ENCODE results near the gene CCDC92B.

Gene CCDC92B

DNA sequence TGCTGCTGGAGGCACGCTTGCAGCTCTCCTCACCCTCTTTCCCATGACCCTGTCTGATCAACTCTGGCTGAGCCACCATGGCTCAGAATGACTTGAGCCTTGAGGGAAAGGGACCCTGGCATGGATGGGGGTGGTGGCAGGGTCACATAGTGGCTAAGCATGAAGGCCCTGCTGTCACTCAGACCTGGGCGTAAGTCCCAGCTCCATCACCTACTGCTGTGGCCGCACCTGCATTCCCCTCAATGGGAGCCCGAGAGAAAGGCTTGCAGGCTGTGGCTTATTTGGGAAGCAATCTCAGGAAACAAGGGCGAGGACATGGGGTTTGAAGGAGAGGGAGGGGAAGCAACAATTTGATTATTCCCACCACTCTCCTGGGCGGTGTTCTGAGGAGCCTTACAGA, 29.0 kb upstream of the CCDC92B start:
- no peak for DNase-seq (ENCODE audit: low read depth)

GRCh38 chr17:2777242-2777867, 27.9 kb upstream of the CCDC92B start:
- DNase-seq (ENCODE audit: low read depth): no peak

GRCh38 chr17:2776589-2777241, 27.3 kb upstream of the CCDC92B start:
- DNase-seq (ENCODE audit: low read depth): no peak

DNA sequence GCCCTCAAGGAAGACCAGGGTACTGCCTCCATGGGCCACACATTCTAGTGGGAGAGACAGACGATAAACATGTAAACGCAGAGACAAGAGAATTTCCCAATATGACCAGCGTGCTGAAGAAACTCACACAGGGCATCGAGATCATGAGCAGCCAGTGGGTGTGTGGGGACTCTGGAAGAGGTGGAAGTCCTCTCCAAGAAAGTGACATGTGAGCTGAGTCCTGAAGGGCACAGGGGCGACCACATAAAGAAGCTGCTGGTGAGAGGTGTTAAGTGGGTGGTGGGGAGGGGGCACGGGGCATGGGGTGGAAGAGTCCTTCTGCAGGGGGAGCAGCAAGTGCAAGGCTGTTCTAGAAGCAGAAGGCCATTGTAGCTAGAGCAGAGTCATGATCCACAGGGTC, 25.8 kb upstream of the CCDC92B start:
- no peak for DNase-seq (ENCODE audit: low read depth)

- no peak for DNase-seq (ENCODE audit: low read depth)
Observed at GRCh38 chr17:2770129-2770528, 20.7 kb upstream of the CCDC92B start.

DNA sequence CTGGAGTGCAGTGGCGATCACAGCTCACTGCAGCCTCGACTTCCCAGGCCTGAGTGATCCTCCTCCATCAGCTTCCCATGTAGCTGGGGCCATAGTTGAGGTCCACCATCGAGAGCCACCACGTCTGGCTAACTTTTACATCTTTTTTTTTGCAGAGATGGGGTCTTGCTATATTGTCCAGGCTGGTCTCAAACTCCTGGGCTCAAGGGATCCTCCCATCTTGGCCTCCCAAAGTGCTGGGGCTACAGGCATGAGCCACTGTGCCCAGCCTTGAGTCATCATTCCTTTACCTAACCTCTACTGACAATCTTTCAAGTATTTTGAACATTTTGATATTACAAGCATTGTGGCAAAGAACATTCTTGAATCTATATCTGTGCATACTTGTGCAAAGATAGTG, 9.4 kb upstream of the CCDC92B start:
- no peak for DNase-seq (ENCODE audit: low read depth)

- no peak for DNase-seq (ENCODE audit: low read depth)
Observed at GRCh38 chr17:2755891-2756724, 6.7 kb upstream of the CCDC92B start.

DNA sequence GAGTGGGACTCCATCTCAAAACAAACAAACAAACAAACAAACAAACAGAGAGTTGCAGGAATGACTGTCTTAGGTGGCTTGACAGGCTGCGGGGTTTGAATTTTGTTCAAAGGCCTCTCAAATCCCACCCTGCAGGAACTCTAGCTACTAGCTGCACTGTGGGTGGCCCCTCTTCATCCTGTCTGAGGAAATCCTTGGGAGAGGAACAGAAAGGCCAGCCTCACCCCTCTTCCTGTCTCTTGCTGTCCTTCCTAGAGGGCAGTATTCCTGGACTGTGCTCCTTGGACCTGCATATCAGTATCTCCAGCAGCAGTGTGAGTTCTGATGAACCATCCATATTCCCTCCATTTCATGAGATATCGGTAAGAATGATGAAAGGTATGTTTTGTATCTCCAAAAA, 2.0 kb upstream of the CCDC92B start:
- no peak for DNase-seq (ENCODE audit: low read depth)

- DNase-seq (ENCODE audit: low read depth): no peak
Observed at GRCh38 chr17:2750721-2751120, 1.3 kb upstream of the CCDC92B start.

DNA sequence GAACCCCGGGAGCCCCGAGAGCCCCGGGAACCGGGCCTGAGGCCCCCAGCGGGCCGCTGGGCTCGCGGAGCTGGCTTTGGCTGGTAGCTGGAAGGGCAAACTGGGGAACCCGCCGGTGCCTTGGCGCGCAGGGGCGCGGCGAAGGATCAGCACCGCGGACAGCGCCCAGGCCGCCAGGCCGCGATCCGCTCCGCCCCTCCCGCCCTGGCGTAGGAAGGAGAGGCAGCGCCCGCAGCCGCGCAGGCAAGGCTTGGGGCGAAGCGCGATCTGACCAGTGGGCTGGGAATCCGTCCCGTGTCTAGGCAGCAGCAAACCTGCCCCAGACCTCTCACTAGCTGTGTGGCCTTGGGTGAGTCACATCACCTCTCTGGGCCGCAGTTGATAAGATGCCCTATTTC, 331 bp upstream of the CCDC92B start:
- DNase-seq (ENCODE audit: low read depth): peak; percentile 41

DNA sequence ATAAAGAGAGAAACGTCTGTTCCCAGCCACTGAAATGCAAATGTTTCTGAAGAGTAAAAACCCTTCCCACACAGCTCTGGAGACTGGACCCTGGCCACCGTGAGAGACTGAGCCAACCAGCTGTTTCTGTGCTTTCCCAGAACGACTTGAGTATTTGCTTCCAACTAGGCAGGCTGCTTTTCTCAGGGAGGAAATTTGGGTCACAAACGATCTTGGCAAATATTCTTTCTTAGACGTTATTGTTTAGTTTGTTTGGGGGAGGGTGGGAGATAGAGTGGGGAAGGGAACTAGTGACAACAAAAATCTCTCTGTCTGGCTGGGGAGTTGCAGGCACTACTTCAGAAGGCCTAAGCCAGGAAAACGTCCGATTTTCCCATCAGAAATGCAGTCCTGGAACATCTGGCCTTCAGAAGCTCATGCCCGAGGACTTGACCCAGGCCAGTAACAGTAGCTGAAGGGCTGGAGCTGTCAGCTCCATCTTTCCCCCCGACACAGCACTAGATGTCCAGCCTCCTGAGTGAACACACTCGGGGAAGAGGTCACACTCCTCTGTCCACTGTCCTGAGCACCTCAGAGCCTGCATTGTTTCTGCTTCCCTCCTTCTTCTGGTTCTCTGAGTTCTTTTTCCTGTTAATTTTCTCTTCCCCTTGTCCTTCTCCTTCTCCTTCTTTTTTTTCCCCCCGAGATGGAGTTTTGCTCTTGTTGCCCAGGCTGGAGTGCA, 4.0 kb downstream of the CCDC92B start:
- DNase-seq (ENCODE audit: low read depth): no peak

DNA sequence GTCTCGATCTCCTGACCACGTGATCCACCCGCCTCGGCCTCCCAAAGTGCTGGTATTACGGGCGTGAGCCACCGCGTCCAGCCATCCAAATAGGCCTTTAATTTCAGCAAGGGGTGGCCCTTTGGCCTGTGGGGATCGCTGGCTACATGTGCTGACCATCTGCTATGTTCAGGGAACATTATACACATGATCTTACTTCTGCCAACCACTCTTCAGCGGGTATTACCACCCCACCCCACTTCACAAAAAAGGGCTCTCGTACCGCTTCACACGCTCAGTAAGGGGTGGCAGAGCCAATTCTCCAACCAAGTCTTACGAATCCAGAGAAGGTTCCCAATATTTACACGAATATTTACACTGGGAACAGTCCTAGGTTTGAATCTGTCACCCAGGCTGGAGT, 11.8 kb downstream of the CCDC92B start:
- DNase-seq (ENCODE audit: low read depth): no peak

- DNase-seq (ENCODE audit: low read depth): no peak
Observed at GRCh38 chr17:2736956-2737355, 12.5 kb downstream of the CCDC92B start.

DNA sequence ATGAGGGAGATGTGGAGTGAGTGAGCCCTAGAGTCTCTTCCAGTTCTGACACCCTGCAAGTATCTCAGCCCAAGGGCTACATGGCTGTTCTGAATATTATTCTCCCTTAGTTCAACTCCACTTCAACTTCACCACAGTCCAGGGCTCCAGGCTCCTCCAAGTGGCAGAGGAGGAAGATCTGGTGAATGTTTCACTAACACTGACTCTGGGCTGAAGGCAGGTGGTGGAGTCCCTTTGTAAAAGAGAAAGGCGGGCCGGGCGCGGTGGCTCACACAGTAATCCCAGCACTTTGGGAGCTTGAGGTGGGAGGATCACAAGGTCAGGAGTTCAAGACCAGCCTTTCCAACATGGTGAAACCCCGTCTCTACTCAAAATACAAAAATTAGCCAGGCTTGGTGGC, 13.6 kb downstream of the CCDC92B start:
- no peak for DNase-seq (ENCODE audit: low read depth)

- no peak for DNase-seq (ENCODE audit: low read depth)
Observed at GRCh38 chr17:2734939-2735338, 14.5 kb downstream of the CCDC92B start.

DNA sequence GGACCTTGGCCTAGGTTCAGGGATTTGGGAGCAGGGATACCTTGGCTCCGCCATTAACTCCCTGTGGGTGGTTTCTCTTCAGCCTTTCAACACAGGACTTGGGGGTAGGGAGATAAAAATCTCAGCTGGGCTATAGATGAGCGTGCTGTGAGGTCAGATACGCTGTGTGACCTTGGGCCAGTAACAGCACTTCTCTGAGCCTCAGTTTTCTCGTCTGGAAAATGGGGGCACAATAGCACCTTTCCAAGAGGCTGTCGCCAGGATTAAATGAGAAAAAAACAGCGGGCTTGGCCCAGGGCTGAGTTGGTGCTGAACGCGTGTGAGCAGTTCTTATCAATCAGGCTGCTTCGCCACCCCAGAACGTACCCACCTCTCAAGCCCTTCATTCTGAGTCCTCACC, 17.6 kb downstream of the CCDC92B start:
- no peak for DNase-seq (ENCODE audit: low read depth)

DNA sequence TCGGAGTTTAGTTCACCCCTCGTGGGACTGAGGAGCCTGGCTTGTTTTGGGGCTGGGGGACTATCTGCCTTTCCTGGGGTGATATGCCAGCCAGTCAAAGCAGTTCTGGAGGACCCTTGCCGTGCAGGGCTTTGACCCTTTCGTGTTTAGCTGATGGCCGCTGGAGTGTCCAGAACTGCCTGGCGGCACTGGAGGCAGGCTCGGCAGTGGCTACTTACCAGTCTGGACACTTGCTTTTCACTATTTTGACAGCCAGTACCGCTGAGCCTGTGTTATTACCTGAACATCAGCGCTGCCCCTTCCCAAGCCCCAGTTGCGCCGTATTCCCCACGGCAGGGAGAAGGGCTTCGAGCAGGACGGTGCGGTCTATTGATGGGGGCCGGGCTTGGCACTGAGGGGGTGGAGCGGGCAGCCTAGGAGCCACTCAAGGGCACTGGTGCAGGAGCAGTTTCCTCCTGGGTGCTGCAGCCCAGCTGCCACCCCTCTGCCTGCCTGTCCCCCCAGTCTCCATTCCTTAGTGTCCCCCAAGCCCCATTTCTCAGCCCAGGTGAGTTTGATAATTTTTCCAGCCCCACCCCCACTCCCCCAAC, 18.6 kb downstream of the CCDC92B start:
- no peak for DNase-seq (ENCODE audit: low read depth)

GRCh38 chr17:2724784-2725164, 24.7 kb downstream of the CCDC92B start:
- no peak for DNase-seq (ENCODE audit: low read depth)

GRCh38 chr17:2723997-2724783, 25.3 kb downstream of the CCDC92B start:
- no peak for DNase-seq (ENCODE audit: low read depth)

GRCh38 chr17:2723505-2723996, 25.9 kb downstream of the CCDC92B start:
- DNase-seq (ENCODE audit: low read depth): no peak

GRCh38 chr17:2722611-2723010, 26.8 kb downstream of the CCDC92B start:
- DNase-seq (ENCODE audit: low read depth): no peak
